NB4 (cell line): ENCODE measurements around the gene TMEM120B.
"Not testable (repeated sequence)": the region's sequence is repeated elsewhere in the genome, so short reads cannot be mapped to it uniquely, and the experiment has no call there.

Experiments
- DNase-seq: peaks from one replicate; pipeline ENCODE4 v3.0.0; 2010; ENCODE audit warnings: low read depth
- H3K4me3 ChIP-seq: one replicate; pipeline ENCODE4 v1.5.1; 2011; ENCODE audit warnings: mild to moderate bottlenecking, low read depth, low read length, moderate library complexity
- MYC ChIP-seq: IDR thresholded peaks from 2 replicates; pipeline ENCODE4 v1.6.1; 2011; ENCODE audit warnings: low read depth, low read length
- POLR2A ChIP-seq: IDR thresholded peaks from 2 replicates; pipeline ENCODE4 v1.6.1; 2011; ENCODE audit warnings: mild to moderate bottlenecking; ENCODE audit not compliant: insufficient read length; ENCODE audit errors: extremely low read depth
- TF ChIP-seq, protein P1 (sequence below): IDR thresholded peaks from one replicate; pipeline ENCODE4 v1.5.1; 2012; ENCODE audit warnings: low read depth, low read length
- TF ChIP-seq, protein P2 (sequence below): IDR thresholded peaks from 2 replicates; pipeline ENCODE4 v1.6.1; 2011; ENCODE audit warnings: low read depth, low read length

Gene TMEM120B

DNA sequence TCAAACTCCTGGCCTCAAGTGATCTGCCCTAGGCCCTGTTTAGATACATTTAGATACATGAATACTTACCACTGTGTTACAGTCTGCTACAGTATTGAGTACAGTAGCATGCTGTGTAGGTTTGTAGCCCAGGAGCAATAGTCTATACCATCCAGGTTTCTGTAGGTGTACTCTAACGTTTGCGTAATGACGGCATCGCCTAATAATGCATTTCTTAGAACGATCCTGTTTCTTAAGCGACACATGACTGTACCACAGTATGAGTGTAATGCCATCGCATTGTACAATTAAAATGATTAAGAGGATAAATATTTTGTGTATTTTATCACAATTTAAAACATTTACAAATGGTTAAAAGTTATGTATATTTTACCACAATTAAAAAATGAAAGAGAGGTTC is 18.9 kb downstream of the TMEM120B start:
- TF ChIP-seq POLR2A (no peak), MYC (no peak)
- TF ChIP-seq, protein P1, sequence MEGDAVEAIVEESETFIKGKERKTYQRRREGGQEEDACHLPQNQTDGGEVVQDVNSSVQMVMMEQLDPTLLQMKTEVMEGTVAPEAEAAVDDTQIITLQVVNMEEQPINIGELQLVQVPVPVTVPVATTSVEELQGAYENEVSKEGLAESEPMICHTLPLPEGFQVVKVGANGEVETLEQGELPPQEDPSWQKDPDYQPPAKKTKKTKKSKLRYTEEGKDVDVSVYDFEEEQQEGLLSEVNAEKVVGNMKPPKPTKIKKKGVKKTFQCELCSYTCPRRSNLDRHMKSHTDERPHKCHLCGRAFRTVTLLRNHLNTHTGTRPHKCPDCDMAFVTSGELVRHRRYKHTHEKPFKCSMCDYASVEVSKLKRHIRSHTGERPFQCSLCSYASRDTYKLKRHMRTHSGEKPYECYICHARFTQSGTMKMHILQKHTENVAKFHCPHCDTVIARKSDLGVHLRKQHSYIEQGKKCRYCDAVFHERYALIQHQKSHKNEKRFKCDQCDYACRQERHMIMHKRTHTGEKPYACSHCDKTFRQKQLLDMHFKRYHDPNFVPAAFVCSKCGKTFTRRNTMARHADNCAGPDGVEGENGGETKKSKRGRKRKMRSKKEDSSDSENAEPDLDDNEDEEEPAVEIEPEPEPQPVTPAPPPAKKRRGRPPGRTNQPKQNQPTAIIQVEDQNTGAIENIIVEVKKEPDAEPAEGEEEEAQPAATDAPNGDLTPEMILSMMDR, result no peak
- TF ChIP-seq, protein P2, sequence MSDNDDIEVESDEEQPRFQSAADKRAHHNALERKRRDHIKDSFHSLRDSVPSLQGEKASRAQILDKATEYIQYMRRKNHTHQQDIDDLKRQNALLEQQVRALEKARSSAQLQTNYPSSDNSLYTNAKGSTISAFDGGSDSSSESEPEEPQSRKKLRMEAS, result no peak
- no peak overlapping the region for H3K4me3 ChIP-seq
- no peak for DNase-seq

DNA sequence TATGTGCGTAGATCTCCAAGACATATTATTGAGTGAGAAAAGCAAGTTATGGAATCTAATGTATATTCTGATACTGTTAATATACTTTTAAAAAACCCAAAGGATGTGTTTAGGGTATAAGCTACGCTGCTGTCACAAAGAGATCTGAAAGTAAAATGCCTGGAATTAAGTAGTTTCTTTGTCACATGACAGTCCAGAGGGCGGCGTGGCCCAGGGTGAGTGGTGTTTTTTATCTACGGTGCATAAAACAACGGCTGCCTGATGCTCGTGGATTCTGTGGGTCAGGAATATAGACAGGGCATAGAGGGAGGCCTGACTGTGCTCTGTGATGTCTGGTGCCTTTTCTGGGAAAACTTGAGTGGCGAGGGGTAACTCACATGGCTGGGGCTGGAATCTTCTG is 21.3 kb downstream of the TMEM120B start:
- TF ChIP-seq, protein P2, result no peak
- TF ChIP-seq, protein P1, result no peak
- no peak for TF ChIP-seq POLR2A
- no peak for TF ChIP-seq MYC
- DNase-seq, result no peak
- H3K4me3 ChIP-seq, result no peak overlapping the region

DNA sequence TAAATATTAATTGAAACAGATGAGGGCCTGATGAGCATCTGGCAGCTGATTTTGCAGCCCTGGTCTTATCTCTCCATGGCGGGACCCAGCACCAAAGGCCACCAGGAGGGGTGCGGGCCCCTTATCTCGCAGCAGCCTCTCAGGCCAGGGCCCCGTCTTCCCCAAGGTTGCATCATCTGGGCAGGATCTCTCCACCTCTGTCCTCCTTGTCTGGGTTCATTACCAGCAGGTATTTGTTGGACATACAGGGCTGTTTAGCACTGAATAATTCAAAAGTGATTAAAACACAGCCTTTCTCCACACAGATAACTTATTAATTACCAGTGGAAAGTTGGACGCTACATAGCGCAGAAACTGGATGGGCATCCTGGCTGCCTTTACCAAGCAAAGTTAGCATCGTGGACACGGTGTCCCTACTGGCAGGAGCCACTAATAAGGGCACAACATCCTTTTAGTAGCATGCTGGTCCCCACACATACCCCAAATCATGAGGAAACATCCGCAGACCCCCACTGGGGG is 25.8 kb downstream of the TMEM120B start:
- DNase-seq, result no peak
- no peak overlapping the region for H3K4me3 ChIP-seq
- TF ChIP-seq MYC (no peak), POLR2A (no peak)
- TF ChIP-seq, protein P1, result no peak
- TF ChIP-seq, protein P2, result no peak

DNA sequence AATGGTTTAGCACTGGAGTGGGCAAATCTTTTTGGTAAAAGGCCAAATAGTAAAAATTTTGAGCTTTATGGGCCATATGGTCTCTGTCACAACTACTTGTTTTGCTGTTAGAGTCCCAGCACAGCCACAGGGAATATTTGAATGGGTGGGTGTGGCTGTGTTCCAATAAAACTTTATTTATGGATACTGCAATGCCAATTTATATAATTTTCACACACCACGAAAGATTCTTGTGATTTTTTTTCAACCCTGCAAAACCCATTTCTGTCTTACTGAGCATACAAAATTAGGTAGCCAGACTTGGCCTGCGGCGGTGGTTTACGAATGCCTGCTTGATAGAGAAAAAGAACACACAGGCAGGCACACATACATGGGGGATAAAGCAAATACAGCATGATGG is 28.3 kb downstream of the TMEM120B start:
- TF ChIP-seq, protein P2, result no peak
- TF ChIP-seq, protein P1, result no peak
- TF ChIP-seq POLR2A (no peak), MYC (no peak)
- H3K4me3 ChIP-seq, result no peak overlapping the region
- no peak for DNase-seq

DNA sequence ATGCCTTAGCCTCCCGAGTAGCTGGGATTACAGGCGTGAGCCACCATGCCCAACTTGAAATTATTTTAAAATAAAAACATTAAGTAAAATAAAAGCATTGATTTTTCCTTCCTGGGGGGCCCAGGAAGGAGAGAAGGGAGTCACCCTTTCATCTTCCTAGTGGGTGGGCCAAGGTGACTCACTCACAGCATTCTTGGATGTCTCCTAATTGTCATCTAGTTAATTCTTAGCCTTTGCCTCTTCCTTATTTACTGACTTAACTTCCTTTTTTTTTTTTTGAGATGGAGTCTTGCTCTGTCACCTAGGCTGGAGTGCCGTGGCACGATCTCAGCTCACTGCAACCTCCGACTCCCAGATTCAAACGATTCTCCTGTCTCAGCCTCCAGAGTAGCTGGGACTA is 29.2 kb downstream of the TMEM120B start:
- H3K4me3 ChIP-seq, result no peak overlapping the region
- peak; percentile 57 for DNase-seq
- no peak for TF ChIP-seq MYC
- TF ChIP-seq, protein P1, result no peak
- TF ChIP-seq POLR2A, result no peak
- TF ChIP-seq, protein P2, result no peak

DNA sequence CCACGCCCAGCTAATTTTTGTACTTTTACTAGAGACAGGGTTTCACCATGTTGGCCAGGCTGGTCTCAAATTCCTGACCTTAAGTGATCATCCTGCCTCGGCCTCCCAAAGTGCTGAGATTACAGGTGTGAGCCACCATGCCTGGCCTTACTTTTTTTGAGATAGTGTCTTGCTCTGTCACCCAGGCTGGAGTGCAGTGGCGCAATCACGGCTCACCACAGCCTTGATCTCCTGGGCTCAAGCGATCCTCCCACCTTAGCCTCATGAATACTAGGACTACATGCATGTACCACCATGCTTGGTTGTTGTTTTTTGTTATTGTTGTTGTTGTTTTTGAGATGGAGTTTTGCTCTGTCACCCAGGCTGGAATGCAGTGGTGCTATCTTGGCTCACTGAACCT is 33.0 kb downstream of the TMEM120B start:
- peak; percentile 65 for DNase-seq
- H3K4me3 ChIP-seq, result not testable (repeated sequence)
